GM13977 (cell line): ENCODE data around the gene DHRS4.
"Not testable (repeated sequence)": the region's sequence is repeated elsewhere in the genome, so short reads cannot be mapped to it uniquely, and the experiment has no call there.

ENCODE experiments used
- DNase-seq: peaks from one replicate; pipeline ENCODE4 v3.0.0; 2012; ENCODE audit warnings: low spot score
- CTCF ChIP-seq: IDR thresholded peaks from 2 replicates; pipeline ENCODE4 v1.5.1; 2012; ENCODE audit warnings: mild to moderate bottlenecking, control low read depth; ENCODE audit not compliant: insufficient read depth; ENCODE audit errors: extremely low read depth, missing control alignments
- in situ Hi-C: fragments of 300-500 bp; cut with MboI; formaldehyde crosslinking; loops from one replicate; pipeline ENCODE4 v1.12.0; 2022; ENCODE audit warnings: low sequenced_read_pairs, low pct_unique_long_range_greater_than_20kb, mixed read lengths, inconsistent platforms; ENCODE audit not compliant: unreplicated experiment

DHRS4 gene

GRCh38 chr14:24011051-24011450 is 57.5 kb downstream of the DHRS4 start:
- no peak for TF ChIP-seq CTCF
- DNase-seq: no peak
- in situ Hi-C loops: no loop called here

- in situ Hi-C loops, DNase-seq: not testable (repeated sequence)
Observed at GRCh38 chr14:24012726-24013273, 59.2 kb downstream of the DHRS4 start.

- in situ Hi-C loops: no loop called here
- DNase-seq: peak; percentile 80
- TF ChIP-seq CTCF: peak; percentile 79
Observed at GRCh38 chr14:24013654-24014514, 60.3 kb downstream of the DHRS4 start.

- DNase-seq, in situ Hi-C loops: not testable (repeated sequence)
Observed at GRCh38 chr14:24015745-24016144, 62.2 kb downstream of the DHRS4 start.
